Body of pancreas (tissue), 4 donors: Measurements from ENCODE around the gene ADGRB3.

ENCODE experiments used
- POLR2A ChIP-seq, 3 donors: fragments of 450-650 bp; IDR thresholded peaks; one replicate each; pipeline ENCODE4 v1.6.1; 2016; ENCODE audit warnings: antibody characterized with exemption in 3 of 3, mild to moderate bottlenecking in 2 of 3
- TF ChIP-seq, protein P1 (sequence below), 7 experiments: fragments of 450-650 bp in 4 of 7; fragments of 200-600 bp in 3 of 7; sonication (generic) in 3 of 7; IDR thresholded peaks; one replicate each; pipeline ENCODE4 v1.5.1; 2016 to 2019; ENCODE audit warnings: antibody characterized with exemption in 7 of 7

DNA sequence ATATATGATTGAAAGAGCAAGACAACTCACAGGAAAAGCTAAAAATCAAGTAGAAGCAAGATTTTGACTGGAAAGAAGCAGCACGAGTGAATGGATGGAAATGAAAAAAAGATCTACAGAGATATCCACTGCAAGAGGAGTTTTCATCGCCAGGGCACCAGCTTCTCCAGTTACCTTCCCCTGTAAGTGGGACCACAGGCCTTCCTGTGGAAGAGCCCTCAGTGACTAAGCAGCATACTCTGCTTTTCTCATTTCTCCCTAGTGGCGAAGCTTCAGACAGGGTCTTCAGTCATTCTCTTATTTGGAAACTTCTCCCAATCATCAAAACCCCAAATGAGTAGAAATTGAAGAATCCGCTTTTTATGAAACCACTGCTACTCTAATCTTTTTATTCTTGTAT is 40.5 kb downstream of the ADGRB3 start:
- TF ChIP-seq, protein P1, sequence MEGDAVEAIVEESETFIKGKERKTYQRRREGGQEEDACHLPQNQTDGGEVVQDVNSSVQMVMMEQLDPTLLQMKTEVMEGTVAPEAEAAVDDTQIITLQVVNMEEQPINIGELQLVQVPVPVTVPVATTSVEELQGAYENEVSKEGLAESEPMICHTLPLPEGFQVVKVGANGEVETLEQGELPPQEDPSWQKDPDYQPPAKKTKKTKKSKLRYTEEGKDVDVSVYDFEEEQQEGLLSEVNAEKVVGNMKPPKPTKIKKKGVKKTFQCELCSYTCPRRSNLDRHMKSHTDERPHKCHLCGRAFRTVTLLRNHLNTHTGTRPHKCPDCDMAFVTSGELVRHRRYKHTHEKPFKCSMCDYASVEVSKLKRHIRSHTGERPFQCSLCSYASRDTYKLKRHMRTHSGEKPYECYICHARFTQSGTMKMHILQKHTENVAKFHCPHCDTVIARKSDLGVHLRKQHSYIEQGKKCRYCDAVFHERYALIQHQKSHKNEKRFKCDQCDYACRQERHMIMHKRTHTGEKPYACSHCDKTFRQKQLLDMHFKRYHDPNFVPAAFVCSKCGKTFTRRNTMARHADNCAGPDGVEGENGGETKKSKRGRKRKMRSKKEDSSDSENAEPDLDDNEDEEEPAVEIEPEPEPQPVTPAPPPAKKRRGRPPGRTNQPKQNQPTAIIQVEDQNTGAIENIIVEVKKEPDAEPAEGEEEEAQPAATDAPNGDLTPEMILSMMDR (IDR thresholded peaks at IDR 0.05), result no peak
- TF ChIP-seq POLR2A (IDR thresholded peaks at IDR 0.05), result no peak
